ENCODE measurements around the gene CRY2.
"Not testable (repeated sequence)": the region's sequence is repeated elsewhere in the genome, so short reads cannot be mapped to it uniquely, and the experiment has no call there.

Gene CRY2

DNA sequence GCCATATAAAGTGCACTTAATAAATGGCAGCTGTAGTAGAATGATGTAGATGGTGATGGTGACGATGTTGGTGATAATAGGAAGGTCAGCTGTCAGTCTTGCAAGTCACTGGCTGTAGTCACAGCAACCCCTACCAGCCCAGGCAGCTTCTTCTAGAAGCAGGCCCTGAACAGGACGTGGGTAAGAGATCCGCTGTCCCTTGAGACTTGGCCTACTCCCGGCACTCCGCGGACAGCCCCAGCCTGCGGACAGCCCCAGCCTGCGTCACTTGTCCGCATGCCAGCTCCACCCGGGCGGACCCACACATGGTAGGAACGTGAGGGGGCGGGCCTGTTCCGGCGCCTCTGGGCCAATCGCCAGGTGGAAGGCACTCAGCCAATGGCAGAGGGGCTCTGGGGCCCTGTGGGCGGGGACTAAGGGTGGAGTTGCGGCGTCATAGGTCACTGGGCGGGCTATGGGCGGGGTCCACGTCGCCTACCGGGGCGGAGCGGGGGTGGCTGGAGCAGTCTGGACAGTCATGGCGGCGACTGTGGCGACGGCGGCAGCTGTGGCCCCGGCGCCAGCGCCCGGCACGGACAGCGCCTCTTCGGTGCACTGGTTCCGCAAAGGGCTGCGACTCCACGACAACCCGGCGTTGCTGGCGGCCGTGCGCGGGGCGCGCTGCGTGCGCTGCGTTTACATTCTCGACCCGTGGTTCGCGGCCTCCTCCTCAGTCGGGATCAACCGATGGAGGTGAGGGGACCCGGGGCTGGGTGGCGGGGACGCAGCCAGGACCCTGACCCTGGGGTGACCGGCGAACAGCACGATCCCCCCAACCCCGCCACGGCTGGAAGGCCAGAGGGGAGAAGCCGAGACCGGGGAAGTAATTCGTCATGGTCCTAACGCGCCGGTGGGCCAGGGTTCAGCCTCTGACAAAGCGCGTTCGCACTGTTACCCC is at the start of gene CRY2:
Gene CRY2, plus strand, starts transcription at position 502 of the 937 bp plus-strand sequence. Its CDS starts 16 bp downstream, at position 518.
- peak; percentile 99 for DNase-seq

DNA sequence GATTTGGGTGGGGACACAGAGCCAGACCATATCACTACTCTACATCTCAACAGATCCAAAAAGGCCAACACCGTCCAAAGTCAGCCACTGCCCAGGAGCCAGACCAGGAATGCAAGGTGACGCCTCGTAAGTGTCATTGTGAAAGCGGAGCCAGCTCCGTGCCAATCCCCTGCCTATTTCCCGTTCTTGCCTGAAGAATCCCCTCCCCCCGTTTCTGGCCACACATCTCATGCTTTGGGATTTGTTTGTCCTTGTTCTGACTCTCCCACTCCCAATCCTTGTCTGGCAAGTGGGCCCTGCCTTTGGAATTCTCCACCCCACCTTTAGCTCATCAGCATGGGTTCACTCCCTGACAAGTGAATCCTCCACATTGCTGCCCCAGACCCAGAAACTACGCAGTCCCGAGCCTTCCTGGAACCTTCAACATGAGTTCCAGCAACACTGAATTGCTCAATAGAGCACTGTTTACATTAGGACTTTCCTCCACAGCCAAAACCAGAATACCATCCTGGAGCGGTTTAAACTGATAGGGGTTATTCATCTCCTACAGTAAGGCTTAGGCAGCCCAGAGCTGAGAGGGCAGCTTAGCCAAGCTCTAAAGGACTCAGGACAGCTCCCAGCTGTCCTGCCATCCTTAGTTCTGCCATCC is 48.4 kb upstream of the CRY2 start:
- no peak for DNase-seq

DNA sequence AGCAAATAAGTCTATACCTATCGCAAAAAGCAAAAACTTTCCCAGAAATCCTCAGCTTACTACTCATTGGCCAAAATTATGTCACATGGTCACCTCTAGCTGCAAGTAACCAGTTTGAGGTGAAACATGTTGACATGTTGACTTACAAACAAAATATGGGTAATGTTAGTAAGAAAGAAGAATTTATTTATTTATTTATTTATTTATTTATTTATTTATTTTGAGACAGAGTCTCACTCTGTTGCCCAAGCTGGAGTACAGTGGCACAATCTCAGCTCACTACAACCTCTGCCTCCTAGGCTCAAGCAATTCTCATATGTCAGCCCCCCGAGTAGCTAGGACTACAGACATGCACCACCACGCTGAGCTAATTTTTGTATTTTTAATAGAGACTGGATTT is 47.7 kb upstream of the CRY2 start:
- DNase-seq, result no peak

DNA sequence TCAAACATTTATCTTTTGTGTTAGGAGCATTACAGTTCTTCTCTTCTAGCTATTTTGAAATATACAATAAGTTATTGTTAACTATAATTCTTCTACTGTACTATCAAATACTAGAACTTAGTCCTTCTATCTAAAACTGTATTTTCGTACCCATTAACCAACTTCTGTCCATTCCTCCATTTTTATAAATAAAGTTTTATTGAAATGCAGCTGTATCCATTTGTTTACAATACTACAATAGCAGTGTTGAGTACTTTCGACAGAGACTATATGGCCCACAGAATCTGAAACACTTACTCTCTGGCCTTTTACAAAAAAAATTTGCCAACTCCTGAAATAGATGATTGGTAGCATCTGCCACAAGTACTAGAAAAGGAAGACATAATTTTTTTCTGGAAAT is 47.0 kb upstream of the CRY2 start:
- no peak for DNase-seq

DNA sequence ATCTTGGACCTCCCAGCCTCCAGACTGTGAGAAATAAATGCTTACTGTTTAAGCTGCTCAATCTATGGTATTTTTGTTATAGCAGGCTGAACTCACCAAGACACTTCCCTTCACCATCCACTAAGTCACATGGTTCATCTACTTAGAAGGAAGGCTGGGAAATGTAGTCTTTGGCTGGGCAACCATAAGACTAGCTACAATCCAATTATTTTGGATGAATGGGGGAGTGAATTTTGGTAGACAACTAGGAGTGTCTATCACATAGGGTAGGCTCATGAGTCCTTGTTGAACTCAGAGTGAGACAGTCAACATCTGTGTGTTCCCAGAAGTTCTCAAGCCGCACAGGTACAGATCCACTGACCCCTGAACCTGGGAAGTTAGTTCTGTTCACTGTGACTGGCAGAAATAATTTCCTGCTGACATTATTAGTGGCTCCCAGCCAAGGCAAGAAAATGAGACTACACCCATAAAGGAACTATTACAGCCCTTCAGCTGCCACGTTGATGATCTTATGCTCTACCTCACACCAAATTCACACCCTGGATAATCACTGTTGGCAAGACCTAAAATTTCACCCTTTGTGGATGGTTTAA is 45.5 kb upstream of the CRY2 start:
- no peak for DNase-seq

DNA sequence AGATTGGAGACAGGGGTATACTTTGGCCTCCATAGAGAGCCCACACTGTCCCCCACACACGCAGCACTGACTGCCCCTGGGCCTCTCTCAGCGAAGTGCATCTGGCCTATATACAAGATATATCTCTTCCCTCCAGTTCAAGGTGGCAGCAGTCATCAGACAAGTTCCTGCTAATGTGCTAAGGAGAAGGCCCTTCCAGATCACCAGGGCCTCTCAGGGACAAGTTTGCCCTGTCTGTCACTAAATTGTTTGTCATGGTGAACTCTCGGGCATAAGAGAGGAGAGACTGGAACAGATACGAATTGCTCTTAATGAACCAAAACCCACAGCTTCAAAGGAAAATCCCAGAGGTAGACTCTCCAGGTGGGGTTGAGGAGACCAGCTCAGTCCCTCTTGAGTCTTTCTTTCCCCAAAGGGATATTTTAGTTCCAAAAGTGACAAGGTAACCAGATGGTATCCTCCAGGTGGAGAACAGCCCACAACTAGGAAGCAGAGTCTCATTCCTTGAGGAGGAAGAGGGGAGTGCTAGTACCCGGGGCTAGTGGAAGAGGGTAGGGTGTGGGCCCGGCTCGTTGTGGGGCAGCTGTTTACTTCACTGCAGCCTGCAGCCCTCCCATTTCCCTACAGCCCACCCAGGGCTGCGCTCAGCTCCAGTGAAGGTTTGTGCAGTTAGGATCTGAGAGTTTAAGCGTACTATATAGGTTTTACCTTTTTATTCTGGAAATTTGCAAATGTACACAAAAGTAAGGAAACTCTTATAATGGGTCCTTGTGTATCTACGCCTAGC is 44.6 kb upstream of the CRY2 start:
- DNase-seq, result no peak

DNA sequence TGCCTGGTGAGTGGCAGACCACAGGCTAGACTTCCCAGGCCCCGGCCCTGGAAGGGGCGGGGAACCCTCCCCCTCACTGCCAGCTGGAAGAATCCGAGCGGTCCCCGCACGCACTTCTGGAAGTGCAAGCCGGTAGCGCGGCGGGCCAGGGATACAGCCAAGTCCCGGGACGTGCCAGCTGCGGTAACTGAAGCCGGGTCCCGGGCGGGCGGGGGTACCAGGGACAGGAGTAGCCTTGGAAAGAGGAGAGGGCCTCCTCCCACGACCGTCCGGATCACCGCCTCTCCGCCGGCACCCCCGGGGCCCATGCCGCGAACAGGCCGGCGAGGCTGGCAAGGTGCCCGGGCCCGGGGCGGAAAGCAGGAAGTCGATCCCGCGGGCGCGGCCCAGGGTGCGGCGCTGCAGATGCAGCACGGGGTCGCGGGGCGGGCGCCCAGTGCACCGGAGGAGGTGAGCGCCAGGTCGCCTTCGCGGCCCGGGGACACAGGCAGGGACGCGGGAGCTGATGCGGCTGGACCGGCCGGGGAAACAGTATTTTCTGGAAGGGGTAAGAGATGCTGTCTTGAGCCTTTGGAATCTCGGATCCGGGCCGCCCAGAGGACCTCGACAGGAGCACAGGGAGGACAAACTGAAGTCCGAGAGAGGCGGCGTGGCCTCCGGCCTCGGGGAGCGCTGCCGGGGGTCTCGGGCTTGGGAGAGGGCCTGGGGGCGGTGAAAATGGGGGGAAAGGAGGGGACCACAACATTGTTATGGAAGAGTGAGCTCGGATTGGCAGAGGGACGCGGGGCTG is 43.1 kb upstream of the CRY2 start:
- DNase-seq, result peak; percentile 85

DNA sequence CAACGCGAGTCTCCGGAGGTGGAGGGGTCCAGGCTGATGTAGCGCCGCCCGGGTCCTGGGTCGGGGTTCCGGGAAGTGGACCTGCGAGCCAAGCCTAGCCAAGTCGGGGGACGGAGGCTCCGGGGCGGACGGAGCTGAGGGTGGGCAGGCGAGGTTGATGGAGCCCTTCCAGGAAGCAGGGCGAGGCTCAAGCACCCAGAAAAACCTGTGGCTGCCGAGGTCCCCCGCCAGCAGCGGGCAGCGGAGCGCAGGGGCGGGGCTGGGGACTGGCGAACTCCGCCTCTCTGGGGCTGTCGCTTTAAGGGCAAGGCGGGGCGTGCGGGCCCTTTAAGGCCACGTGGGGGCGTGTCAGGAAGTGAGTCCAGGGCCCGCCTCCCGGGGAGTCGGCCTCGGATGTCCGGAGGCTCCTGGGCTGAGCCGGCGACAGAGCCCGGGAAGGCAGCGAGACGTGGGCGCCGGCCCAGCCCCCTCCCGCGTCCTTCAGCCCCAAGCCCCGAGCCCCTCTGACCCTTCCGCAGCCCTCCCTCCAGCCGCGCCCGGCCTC is 42.4 kb upstream of the CRY2 start, which contains the start of gene SLC35C1:
Gene SLC35C1, plus strand, starts transcription at position 389 of the 544 bp plus-strand sequence. CDS start 653 bp downstream, outside the sequence.
- peak; percentile 97 for DNase-seq

DNA sequence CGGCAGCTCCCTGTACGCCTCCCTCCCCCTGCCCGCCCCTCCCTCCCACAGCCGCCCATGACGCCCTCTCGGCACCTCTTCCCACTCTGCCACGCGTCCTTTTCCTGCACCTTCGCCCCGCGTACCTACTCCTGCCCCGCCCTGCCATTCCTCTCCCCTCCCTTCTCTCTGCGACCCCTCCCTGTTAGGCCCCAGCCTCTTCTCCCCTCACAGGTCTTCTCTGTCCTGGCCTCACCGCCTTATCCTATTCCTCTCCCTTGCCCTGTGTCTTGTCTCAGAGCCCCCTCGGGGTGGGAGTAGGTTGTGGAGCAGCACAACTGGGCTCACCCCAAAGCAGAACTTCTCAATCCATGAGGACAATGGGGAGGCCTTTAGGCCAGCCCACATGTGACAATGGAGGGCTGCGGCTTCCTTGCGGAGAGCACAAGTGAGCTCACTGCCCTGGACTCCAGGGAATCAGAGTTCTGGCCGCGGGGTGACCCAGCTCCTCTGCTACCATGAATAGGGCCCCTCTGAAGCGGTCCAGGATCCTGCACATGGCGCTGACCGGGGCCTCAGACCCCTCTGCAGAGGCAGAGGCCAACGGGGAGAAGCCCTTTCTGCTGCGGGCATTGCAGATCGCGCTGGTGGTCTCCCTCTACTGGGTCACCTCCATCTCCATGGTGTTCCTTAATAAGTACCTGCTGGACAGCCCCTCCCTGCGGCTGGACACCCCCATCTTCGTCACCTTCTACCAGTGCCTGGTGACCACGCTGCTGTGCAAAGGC is 41.8 kb upstream of the CRY2 start:
- peak; percentile 61 for DNase-seq

DNA sequence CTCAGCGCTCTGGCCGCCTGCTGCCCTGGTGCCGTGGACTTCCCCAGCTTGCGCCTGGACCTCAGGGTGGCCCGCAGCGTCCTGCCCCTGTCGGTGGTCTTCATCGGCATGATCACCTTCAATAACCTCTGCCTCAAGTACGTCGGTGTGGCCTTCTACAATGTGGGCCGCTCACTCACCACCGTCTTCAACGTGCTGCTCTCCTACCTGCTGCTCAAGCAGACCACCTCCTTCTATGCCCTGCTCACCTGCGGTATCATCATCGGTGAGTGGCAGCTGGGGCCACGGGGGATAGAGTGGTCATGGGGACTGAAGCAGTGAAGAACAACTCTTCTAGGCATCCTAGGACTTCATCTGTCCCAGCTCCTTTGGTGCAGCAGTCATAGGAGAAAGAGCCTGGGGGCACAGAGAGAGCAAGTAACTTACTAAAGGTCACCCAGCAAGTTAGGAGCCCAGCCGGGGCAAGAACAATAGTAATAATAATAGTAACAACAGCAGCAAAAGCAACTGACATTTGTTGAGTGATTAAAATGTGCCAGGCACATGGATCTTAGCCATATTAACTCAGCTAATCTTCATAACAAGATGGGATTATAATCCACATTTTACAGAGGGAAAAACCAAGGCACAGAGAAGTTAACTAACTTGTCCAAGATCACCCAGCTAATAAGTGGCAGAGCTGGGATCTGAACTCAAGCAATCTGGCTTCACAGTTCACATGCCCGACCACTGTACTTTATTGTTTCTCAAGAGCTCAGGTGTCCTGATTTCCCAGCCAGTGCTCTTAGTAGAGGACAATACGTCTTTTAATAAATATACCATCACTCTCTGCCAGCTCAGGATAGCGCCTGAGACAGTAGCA is 41.0 kb upstream of the CRY2 start:
- no peak for DNase-seq

DNA sequence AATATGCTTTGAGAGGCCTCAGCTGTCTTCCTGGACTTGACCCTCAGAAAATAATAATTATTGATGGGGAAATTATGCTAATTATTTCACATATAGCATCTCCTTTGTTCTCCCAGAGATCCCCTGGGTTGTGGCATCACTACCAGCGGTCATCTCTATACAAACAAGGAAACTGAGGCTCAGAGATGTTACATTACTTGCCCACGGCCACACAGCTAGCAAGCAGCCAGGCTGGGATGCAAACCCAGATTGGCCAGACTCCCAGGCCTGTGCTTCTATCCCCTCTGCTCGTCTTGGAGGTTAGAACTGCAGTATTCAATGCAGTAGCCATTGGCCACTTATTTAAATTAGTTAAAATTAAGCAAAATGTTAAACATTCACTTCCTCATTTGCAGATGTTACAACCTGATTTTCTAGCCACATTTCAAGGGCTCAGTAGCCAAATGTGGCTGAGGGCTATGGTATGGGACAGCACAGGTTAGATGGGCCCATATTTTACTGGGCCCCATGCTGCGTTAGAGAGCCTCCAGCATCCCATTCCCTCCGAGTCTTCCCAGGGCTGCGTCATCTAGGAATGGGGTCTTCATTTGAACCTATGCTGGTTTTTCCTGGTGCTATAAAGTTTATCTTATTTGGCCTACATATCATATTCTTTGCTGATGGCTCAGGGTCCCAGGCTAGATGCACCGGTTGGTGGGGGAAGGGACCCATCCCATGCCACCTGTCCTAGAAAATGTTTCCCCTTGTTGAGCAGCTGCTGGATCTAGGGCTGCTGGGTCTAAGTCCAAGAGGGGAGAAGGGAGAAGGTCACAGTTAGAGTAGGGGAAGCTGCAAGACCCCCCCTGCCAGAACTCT is 40.1 kb upstream of the CRY2 start:
- no peak for DNase-seq

DNA sequence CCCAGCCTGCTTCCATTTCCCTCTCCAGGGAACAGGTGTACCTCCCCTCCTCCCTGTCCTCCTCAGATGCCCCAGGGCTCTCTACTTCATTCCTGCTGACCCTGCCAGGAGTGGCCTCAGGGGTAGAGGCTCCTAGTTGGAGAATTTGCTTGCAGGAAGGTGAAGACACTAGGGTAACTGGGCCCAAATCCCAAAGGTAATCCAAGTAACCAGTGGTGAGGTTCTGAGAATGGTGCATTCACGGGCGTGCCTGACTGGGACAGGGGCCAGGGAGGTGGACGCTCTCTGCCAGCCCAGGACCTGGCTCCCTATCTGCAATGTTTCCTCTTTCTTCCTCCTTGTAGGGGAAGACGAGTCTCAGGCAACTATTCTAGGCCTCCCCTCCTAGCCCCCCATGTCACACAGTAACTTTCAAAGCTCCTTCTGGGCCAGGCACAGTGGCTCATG is 39.5 kb upstream of the CRY2 start:
- no peak for DNase-seq

DNA sequence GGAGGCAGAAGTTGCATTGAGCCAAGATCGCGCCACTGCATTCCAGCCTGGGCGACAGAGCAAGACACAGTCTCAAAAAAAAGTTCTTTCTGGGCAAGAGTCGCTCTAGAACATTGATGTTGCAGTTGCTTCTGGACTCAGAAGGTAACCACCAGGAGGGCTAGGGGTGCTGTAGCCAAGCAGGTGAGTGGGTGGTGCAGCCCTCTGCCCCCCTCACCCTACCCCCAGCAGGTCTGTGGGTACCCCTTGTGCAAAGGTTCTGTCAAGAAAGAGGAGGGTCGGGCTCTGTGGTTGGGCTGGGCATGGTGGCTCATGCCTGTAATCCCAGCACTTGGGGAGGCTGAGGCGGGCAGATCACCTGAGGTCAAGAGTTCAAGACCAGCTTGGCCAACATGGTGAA is 38.8 kb upstream of the CRY2 start:
- not testable (repeated sequence) for DNase-seq

DNA sequence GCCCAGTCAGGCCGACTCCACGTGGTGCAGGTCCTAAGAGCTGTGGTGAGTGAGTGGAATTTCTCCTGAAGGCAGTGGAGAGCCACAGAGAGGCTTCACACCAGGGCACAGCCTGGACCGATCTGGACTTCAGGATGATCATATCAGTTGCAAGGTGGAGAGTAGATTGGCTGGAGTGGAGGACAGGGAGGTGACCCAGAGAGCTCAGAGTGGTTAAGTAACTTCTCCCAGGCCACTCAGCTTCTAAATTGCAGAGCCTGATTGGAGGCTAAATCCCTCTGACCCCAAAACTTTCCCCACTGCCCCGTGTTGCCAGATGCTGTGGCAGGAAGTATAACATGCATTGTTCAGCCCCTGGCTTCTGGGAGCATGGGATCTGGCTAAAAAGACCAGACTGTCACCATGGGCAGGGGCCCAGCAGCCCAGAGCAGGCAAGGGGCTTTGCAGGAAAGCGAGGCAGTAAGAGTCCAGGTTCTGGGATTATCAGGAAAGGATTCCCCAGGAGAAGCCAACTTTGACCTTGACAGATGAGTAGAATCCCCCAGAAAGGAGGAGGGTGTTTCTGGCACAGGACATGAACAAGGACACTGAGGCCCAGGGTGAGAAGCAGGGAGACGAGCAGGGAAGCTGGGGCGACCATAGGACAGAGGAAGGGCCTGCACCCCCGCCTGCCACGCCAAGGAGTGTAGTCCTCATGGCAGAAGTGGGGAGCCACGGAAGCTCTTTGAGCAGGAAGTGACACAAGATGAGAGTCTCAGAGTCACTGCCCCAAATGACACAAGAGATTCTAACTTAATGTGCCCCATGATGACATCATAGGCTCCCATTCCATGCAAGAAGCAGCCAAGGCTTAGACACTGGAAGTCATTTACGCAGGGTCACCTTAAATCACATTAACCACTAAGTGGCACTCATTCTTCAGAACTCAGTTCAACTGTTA is 37.5 kb upstream of the CRY2 start:
- DNase-seq, result no peak

DNA sequence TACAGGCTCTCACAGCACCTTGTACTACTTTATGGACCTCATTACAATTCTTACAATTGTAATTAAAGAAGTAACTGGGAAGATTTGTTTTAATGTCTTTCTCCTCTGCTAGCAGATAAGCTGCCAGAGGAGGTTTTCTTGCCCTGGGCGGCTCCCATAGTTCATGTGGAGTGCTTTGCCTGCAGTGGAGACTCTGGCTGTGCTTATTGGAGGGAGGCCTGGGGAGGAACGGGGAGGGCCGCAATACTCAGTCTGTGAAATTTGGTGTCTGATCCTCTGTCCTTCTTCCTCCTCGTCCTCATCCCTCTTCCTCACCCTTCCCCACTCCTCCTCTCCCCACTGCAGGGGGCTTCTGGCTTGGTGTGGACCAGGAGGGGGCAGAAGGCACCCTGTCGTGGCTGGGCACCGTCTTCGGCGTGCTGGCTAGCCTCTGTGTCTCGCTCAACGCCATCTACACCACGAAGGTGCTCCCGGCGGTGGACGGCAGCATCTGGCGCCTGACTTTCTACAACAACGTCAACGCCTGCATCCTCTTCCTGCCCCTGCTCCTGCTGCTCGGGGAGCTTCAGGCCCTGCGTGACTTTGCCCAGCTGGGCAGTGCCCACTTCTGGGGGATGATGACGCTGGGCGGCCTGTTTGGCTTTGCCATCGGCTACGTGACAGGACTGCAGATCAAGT is 36.7 kb upstream of the CRY2 start:
- no peak for DNase-seq

DNA sequence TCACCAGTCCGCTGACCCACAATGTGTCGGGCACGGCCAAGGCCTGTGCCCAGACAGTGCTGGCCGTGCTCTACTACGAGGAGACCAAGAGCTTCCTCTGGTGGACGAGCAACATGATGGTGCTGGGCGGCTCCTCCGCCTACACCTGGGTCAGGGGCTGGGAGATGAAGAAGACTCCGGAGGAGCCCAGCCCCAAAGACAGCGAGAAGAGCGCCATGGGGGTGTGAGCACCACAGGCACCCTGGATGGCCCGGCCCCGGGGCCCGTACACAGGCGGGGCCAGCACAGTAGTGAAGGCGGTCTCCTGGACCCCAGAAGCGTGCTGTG is 36.2 kb upstream of the CRY2 start:
- no peak for DNase-seq

Data from right hindlimb (tissue), 1 donor.